NCI-H2196 (cell line): ENCODE results near the gene PSAP.

ENCODE experiments used
- DNase-seq: peaks from one replicate; lab custom pipeline; 2025; ENCODE audit not compliant: unreplicated experiment; lab: John Stamatoyannopoulos, UW

PSAP gene

GRCh38 chr10:71845410-71846405 lies 5.3 kb downstream of the PSAP start:
- no peak for DNase-seq

DNA sequence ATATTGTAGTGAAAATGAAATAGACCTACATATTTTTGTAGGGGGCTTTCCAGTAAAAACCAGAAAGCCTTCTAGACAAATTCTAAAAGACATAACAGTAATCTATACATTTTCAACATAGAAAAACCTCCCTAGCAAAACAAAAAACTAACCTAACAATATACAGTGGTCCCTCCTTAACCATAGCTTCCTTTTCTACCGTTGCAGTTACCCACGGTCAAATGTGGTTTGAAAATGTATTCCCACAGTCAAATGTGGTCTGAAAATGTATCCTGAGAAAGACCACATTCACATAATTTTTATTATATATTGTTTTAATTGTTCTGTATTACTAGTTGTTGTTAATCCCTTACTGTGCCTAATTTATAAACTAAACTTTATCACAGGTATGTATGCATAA lies 6.4 kb downstream of the PSAP start:
- DNase-seq, result no peak

DNA sequence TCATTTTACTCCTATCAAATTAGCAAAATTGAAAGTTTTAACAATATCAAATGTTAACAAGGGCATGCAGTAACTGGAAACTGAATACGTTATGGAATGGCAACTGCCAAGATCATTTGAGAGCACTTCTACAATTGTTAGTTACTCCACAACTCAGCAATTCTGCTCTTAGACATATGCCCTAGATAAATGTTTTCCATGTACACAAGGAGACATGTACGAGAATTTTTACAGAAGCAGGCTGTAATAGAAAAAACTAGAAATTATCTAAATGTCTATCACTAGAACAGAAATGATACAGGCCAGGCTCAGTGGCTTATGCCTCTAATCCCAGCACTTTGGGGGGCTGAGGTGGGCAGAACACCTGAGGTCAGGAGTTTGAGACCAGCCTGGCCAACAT lies 7.0 kb downstream of the PSAP start:
- DNase-seq, result no peak

DNA sequence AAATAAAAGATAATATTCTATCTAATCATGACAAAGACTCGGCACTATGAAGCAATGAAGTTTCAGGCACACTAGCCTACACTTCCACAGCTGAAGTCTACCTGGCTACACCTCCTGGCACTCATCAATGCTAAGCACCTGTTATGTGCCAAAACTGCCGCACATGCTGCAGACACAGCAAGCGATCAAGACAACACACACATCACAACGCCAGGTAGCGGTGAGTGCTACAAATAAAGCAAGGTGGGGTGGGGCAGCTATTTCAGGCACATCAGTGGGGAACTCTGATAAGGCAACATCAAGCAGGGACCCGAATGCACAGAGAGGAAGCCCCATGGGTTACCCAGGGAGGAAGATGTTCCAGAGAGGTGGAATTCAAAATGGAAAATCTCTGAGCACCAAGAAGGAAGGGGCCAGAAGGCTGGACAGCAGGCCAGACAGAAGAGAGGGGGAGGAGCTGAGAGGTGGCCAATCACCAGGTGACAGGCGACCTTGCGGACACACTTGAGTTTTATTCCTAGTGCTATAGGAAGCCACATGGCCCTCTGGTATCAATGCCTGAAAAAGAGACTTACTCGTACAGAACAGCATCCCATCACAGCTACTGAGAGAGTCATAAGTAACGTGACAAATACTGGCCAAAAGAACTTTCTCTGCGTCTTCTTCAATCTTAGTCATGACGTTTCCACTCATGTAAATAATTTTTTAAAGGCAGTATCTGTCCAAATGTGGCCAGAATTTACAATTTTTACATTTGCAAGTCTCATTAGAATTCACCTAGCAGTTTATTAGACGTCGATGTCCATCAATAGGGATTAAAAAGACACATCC lies 8.0 kb downstream of the PSAP start:
- no peak for DNase-seq

DNA sequence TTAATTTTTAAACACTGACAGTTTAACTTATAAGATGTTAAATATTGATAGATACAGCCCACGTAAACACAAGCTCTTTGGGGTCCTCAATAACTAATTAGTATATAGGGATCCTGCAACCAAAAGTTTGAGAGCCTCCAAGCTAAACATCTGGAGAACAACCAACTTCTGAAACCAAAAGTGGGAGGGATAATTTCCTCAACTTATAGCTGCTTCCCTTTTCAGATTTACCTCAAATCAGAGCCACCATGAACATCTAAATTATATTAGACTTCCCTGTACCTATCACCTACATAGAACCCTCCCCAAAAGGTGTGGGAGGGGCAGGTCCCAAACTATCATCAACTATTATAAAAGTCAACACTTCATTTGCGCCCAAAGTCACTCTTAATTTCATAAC lies 8.6 kb downstream of the PSAP start:
- no peak for DNase-seq

DNA sequence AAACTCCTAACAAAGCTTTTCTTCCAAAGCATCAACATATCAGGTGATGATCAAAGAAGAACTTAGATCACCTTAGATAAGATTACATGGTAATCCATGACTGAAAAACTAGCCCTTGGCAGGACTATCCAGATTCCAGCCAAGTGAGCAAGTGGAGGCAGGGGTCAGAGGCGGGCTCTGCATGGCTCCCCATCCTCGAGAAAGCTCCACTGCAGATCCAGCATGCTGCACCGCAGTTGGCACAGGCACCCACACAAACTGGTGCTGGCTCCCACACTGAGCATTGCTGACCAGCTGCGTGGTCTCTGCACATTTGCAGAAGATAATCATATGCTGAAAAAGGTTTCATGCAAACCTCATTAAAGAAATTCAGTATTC lies 10.1 kb downstream of the PSAP start:
- DNase-seq, result no peak

DNA sequence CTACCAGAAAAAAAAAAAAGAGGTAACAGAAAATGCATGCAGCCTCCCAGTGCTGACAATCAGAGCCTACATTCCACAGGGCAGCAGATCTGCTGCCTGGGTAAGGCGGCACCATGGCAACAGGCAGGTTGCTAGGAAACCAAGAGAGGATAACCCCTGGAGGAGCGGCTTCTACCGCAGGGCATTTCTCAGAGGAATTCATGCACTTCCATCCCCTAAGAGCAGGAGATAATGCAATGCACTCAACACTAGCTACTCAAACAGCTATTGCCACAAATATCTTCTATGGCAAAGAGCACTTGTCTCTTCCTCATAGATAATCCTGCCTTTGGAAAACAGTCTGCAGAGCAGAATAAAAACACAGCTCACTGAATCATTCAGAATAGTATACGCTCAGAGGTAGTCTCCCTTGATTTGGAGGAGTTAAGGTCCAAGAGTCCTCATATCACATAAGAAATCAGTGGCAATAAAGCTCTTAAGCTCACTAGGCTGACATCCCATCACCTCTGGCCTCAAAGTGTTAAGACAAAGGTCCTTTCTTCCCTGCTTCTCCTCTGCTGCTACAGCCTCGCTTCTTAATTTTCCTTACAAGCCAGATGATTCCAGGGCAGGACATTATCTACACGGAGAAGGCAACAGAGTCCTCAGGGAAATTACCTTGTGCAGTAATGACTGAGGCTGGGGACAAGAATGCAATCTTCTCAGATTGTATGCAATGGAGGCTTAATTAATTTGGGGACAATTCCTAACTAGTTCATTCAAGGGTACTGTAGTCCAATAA lies 10.7 kb downstream of the PSAP start:
- peak; percentile 53 for DNase-seq

DNA sequence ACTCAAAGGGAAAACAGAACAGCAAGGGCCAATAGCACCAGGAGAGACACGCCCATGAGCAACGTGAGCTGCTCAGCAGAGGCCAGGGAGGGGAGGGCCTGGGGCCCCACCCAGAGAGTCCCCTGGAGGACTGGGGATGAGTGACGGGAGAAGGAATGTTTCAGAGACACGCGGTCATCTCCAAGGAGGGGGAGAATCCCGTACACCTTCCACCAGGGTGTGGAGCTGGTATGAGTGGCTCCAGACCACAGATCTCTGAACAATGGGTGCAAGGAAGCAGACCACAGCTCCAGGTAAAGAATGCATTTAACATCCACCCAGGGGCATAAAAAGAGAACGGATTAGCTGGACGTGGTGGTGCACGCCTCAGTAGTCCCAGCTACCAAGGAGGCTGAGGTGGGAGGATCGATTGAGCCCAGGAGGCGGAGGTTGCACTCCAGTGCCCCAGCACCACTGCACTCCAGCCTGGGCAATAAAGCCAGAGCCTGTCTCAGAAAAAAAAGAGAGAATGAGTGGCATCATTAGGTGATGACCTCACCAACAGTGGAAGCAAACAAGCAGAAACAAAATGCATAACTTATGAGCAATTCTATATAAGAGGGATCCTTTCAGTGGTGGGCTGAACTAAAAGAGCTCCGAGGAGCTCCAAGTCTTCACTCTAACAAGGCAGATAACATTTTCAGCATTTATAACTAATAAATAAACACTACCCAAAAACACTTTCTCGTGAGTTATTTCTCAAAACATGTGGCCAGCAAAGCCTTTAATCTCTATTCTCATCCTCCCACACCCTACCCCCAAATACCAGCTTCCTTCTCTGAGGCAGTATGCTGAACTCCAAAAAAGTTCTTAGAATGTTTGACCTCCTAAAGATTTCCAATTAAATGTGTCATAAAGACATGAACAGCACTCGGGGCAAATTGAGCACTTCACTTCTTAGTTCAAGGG lies 12.5 kb downstream of the PSAP start:
- DNase-seq, result no peak

DNA sequence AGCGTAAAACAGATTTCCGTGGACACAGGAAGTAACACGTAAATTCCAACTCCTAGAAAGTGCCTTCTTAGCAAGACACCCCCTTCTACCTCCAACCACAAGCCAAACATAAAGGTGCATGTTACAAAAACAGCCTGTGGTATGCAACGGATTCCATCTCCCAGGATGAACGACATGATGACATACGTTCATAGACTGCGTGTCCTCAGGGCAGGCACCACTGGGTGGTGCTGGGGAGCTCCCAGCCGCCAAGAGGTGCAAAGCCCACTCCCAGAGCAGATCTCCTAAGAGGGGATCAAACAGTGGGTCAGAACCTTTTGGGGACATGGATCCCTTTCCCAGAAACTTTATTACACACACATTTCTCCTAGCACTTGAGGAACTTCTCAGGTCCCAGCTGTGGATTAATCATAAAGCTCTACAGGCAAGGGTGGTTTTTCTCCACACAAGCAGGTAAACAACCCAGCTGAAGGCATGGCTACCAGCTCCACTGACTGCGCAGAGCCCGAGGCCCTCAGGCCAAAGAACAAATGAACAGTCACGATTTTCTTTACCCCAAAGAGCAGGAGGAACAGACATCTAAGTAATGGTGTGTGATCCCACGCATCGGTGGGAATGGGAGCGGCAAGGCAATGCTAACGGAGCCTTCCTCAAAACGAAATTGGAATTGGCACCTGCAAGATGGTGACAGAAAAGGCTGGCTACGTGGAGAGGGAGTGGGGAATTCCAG lies 13.8 kb downstream of the PSAP start:
- no peak for DNase-seq

- DNase-seq, result no peak
These were observed 14.5 kb downstream of the PSAP start for GRCh38 chr10:71836596-71836974.

GRCh38 chr10:71835671-71836595 lies 15.1 kb downstream of the PSAP start:
- DNase-seq, result peak; percentile 16

- no peak for DNase-seq
These were observed 16.7 kb downstream of the PSAP start for GRCh38 chr10:71834343-71834674.

GRCh38 chr10:71833451-71834342 lies 17.4 kb downstream of the PSAP start:
- no peak for DNase-seq

GRCh38 chr10:71832967-71833366 lies 18.1 kb downstream of the PSAP start:
- no peak for DNase-seq

- DNase-seq, result no peak
These were observed 19.2 kb downstream of the PSAP start for GRCh38 chr10:71831646-71832552.

GRCh38 chr10:71830726-71831125 lies 20.3 kb downstream of the PSAP start:
- no peak for DNase-seq

DNA sequence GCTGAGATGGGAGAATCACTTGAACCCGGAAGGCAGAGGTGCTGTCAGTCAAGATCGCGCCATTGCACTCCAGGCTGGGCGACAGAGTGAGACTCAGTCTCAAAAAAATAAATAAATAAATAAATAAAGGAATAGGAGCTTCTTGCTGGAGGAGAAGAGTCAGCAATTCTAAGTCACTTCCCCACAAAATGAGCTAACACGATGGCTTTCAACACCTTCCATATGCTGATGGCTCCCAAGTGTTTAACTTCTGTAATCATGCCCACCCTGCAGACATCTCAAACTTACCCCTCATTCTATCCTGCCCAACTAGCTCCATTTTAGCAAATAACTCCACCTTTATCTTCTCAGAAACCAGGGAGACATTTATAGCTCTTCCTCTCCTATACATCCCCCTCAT lies 21.2 kb downstream of the PSAP start:
- DNase-seq, result no peak
